Measurements from ENCODE around the gene KRTAP9-6. TPM values are rescaled to one million over a fixed set of nuclear protein-coding genes. Genes with fewer than 3 reads are reported as not detected.

The KRTAP9-6 gene
- total RNA-seq, 1 donor from 2014 or later = not detected

DNA sequence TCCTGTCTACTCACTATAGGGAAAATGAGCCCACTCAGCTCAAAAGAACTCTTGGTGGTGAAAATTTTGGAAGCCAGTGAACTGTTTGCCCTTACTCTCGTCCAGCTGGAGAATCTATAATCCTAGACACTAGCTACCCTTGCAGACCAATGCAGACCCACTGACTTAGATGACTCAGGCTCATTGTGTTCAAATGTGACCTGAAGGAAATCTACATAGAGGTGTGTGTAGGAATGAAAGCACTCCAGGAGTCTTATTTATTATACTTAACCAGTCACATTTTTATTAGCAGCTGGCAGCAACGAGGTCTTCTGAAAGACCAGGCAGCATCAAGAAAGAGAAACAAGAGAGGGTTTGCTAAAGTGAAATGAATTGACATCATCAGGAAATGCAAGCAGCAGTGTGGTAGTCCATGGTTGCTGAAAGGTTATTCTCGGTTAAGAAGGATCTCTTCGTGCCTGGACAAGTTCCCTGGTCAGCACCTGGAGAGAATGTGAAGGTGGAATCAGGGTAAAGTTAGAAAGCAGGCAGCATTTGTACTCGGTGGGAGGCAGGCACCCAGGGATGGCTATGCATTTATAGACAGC lies 36.1 kb downstream of the KRTAP9-6 start:
- Mint-ChIP-seq H3K9me3 (no peaks in the 10 kb centered on the region), H3K27ac (no peak overlapping the region), H3K27me3 (no peaks in the 10 kb centered on the region), H3K36me3 (peaks cover 4% of the 10 kb centered on the region), H3K4me1 (ENCODE audit: unreplicated experiment) (no peaks in the 10 kb centered on the region), H3K4me3 (no peak overlapping the region)
- DNase-seq (ENCODE audit: extremely low spot score, unreplicated experiment) = no peak
- TF ChIP-seq CTCF (conservative IDR thresholded peaks at IDR 0.05) = no peak

GRCh38 chr17:41301916-41302901 lies 37.0 kb downstream of the KRTAP9-6 start, which contains the start of gene KRTAP29-1:
KRTAP29-1 (minus strand) TSS chr17:41302851; CDS start chr17:41302851, 0 bp downstream.
- TF ChIP-seq CTCF (conservative IDR thresholded peaks at IDR 0.05) = no peak
- H3K27ac Mint-ChIP-seq = no peak within 1 kb of the TSS
- H3K9me3 Mint-ChIP-seq = peaks cover 6% of the 10 kb centered on the region
- no peaks in the 10 kb centered on the region for H3K27me3 Mint-ChIP-seq
- no peaks in the 10 kb centered on the region for H3K4me1 Mint-ChIP-seq (ENCODE audit: unreplicated experiment)
- H3K4me3 Mint-ChIP-seq = no peak within 1 kb of the TSS
- DNase-seq (ENCODE audit: extremely low spot score, unreplicated experiment) = no peak
- peaks cover 4% of the 10 kb centered on the region for H3K36me3 Mint-ChIP-seq

DNA sequence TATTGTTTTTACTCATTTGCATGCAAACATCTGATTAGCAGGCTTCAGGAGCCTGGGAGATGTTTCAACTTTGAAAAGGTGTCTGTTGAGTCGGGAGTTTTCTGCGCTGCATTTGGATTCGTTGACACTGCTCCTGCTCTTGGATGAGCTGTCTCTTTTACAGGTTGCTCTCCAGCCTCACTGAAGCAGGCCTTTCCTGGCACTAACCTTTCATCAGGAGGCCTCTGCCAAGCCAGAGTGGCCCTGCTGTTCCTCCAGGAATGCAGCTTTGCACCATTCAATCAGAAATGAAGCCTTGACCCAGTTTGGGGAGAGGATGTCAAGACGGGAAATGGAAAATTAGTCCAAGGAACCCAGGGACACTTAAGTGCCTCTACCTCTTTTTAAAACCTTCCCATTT lies 37.8 kb downstream of the KRTAP9-6 start:
- no peak overlapping the region for H3K4me3 Mint-ChIP-seq
- H3K9me3 Mint-ChIP-seq = peaks cover 6% of the 10 kb centered on the region
- no peaks in the 10 kb centered on the region for H3K4me1 Mint-ChIP-seq (ENCODE audit: unreplicated experiment)
- H3K27ac Mint-ChIP-seq = no peak overlapping the region
- H3K36me3 Mint-ChIP-seq = peaks cover 4% of the 10 kb centered on the region
- DNase-seq (ENCODE audit: extremely low spot score, unreplicated experiment) = no peak
- H3K27me3 Mint-ChIP-seq = no peaks in the 10 kb centered on the region
- TF ChIP-seq CTCF (conservative IDR thresholded peaks at IDR 0.05) = no peak

DNA sequence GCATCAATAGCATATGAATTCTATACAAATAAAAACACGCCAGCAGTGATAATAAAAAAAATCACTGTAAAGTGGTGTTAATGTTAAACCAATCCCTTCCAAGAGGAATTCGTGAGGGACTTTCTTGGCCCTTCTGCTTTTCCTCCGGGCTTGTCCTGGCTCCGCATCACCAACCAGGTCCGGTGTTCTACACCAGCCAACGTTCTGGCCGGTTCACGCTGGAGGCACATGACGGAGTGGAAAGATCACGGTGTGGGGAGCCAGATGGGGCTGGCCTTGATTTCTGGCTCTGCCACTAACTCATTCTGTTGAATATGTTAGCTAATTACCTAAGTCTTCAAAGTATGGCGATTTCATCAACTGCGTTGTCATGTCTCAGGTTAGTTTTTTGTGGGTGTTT lies 38.9 kb downstream of the KRTAP9-6 start:
- H3K9me3 Mint-ChIP-seq = peaks cover 6% of the 10 kb centered on the region
- TF ChIP-seq CTCF (conservative IDR thresholded peaks at IDR 0.05) = no peak
- DNase-seq (ENCODE audit: extremely low spot score, unreplicated experiment) = no peak

GRCh38 chr17:41307647-41308046 lies 42.5 kb downstream of the KRTAP9-6 start:
- H3K36me3 Mint-ChIP-seq = no peaks in the 10 kb centered on the region
- H3K4me3 Mint-ChIP-seq = no peak overlapping the region
- H3K9me3 Mint-ChIP-seq = peaks cover 6% of the 10 kb centered on the region
- H3K4me1 Mint-ChIP-seq (ENCODE audit: unreplicated experiment) = no peaks in the 10 kb centered on the region
- no peak overlapping the region for H3K27ac Mint-ChIP-seq
- TF ChIP-seq CTCF (conservative IDR thresholded peaks at IDR 0.05) = no peak
- H3K27me3 Mint-ChIP-seq = peaks cover 4% of the 10 kb centered on the region
- no peak for DNase-seq (ENCODE audit: extremely low spot score, unreplicated experiment)

More for the DNA sequence above, 38.9 kb downstream of the KRTAP9-6 start:
- peaks cover 4% of the 10 kb centered on the region for H3K36me3 Mint-ChIP-seq
- H3K27ac Mint-ChIP-seq = no peak overlapping the region
- no peaks in the 10 kb centered on the region for H3K27me3 Mint-ChIP-seq
- H3K4me3 Mint-ChIP-seq = no peak overlapping the region
- no peaks in the 10 kb centered on the region for H3K4me1 Mint-ChIP-seq (ENCODE audit: unreplicated experiment)
